HG02642 (cell line): Measurements from ENCODE around the gene DIAPH2.

Source experiments
- ATAC-seq: cut with Tn5 transposase; IDR thresholded peaks from one replicate; pipeline ENCODE4 v1.9.1; 2021; ENCODE audit warnings: mild to moderate bottlenecking; ENCODE audit not compliant: unreplicated experiment, poor library complexity

The DIAPH2 gene

DNA sequence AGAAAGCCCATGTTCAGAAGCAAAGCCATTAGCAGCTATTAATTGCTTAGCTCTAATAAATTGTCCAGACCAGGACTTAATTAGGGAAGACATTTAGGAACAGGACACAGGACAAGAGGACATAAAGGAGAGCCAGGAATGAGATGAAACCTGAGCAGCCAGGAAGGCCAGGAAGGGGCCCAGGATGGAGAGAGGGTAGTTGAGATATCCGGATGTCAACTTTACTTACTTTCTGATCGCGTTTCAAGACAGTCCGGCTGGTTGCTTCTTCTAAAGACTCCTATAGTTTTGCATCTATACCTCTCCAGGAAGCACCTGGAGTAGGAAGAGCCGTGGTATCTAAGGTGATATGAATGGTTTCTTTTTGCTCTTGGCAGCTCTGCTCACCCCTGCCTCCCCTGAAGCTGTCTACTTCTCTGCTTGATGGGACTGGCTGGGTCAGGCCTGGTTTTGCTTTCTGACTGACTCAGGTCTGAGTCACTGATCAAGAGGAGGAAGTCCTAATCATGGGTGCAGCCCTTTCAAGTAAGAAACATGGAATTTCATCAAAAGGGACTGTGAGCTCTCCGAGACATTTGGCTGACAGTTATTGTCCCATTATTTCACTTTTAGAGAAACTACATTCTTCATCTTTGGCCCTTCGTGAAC, 932.4 kb downstream of the DIAPH2 start:
- peak; percentile 75 for ATAC-seq

DNA sequence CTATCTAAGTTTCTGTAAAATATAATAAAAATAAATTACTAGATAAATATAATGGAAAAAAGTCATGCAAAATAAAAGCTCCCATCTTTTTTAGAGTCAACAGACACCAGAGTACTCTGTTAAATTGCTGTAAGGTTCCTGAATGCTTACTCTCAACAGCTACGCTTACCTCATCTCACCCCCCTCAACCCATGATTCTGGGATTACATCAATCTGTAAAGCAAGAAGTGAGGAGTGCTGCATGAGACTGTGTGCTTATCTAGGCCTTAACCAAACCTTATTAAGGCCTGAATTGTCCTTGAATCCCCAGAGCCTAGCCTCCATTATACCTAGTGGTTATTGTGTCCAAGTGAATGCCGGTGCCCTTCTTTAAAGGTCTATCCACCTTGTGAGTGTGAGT, 934.9 kb downstream of the DIAPH2 start:
- no peak for ATAC-seq

GRCh38 chrX:97622111-97622510, 937.5 kb downstream of the DIAPH2 start:
- no peak for ATAC-seq

DNA sequence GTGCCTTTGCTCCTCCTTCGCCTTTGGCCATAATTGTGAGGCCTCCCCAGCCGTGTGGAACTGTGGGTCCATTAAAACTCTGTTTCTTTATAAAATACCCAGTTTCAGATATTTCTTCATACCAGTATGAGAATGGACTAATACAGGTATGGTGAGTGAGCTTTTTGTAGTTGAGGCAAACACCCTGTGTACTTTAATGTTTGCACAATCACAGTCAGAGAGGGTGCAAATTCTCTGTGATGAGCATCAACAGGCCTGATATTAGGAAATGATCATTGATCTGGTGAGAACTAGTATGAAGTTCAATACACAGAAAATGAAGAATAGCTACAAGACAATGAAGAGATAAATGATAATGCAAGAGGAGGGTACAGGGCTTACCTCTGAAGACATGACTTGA, 943.7 kb downstream of the DIAPH2 start:
- no peak for ATAC-seq

- no peak for ATAC-seq
These were observed 944.4 kb downstream of the DIAPH2 start for GRCh38 chrX:97628807-97629596.

GRCh38 chrX:97629597-97629985, 944.9 kb downstream of the DIAPH2 start:
- no peak for ATAC-seq

DNA sequence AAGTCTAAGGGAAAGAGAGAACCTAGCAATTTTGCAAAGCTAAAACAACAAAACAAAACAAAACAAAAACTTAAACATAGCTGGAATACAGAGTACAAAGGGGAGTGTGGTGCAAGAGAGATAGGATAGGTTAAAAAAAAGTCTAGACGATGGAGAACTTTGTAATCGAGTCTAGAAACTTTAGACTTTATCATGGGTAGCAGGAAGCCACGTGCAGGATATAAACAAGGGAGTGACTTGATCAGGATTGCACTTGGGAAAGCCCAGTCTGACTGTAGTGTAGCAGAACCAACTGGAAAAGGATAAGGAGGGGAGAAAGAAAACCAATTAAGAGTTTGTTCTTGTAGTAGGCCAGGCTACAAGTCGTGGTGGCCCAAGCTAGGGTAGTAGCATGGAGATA, 949.2 kb downstream of the DIAPH2 start:
- no peak for ATAC-seq

GRCh38 chrX:97636473-97637140, 952.0 kb downstream of the DIAPH2 start:
- ATAC-seq = no peak

- ATAC-seq = no peak
These were observed 952.6 kb downstream of the DIAPH2 start for GRCh38 chrX:97637289-97637688.

- no peak for ATAC-seq
These were observed 954.0 kb downstream of the DIAPH2 start for GRCh38 chrX:97638621-97639020.

- ATAC-seq = peak; percentile 45
These were observed 954.9 kb downstream of the DIAPH2 start for GRCh38 chrX:97639526-97639925.
